Mucosa of descending colon (tissue), 3 donors: Measurements from ENCODE around the gene SYNGR1. TPM values are rescaled to one million over a fixed set of nuclear protein-coding genes. Genes with fewer than 3 reads are reported as not detected.

ENCODE experiments used
- ATAC-seq: fragments of 200-7000 bp; cut with Tn5 transposase; one replicate; pipeline ENCODE4 v1.9.1; 2020; ENCODE audit warnings: mild to moderate bottlenecking, moderate library complexity
- DNase-seq, 3 donors: peaks; one replicate each; pipeline ENCODE4 v3.0.0-alpha.2; 2020
- H3K36me3 ChIP-seq: fragments of 200-600 bp; one replicate; pipeline ENCODE4 v1.8.0; 2021; ENCODE audit warnings: low read depth, mild to moderate bottlenecking
- H3K4me1 ChIP-seq: fragments of 200-600 bp; one replicate; pipeline ENCODE4 v1.8.0; 2021; ENCODE audit warnings: low read depth, mild to moderate bottlenecking
- H3K4me3 ChIP-seq: fragments of 200-600 bp; one replicate; pipeline ENCODE4 v1.8.0; 2021; ENCODE audit warnings: mild to moderate bottlenecking
- H3K9me3 ChIP-seq: fragments of 200-600 bp; one replicate; pipeline ENCODE4 v1.8.0; 2021; ENCODE audit warnings: mild to moderate bottlenecking
- intact Hi-C, 2 donors: fragments of 100-400 bp; cut with DNase I in 1 of 2; cut with micrococcal nuclease in 1 of 2; formaldehyde crosslinking; loops; one replicate each; pipeline versions ENCODE4 v1.11.0 to v1.11.1; 2022; cut with DNase I, micrococcal nuclease
- long read RNA-seq, 2 donors: library from polyadenylated mRNA; unstranded; transcript quantifications; one replicate each; pipeline ENCODE4 v2.0.0, GENCODE V29; 2019 to 2021
- total RNA-seq, 3 donors: library from RNA; stranded (reverse); fragmentation: NEBNext Ultra II Directional in 2 of 3; extraction: Animal tissue kit (Norgen Biotek cat#: 25700) in 2 of 3; gene quantifications; one replicate each; pipeline versions ENCODE4 v1.2.1 to v1.2.4, GENCODE V29; 2021 to 2023
- TF ChIP-seq, protein P1 (sequence below): fragments of 200-600 bp; IDR thresholded peaks from one replicate; pipeline ENCODE4 v1.8.0; 2022; ENCODE audit warnings: antibody characterized with exemption, mild to moderate bottlenecking
- donor health status: DM: no; HTN: no; CAD: no; lungs with moderate emphysema.
- donor health status: DM: no; HTN: no; CAD: no.
- donor health status: DM: no; HTN: yes; CAD: no.

Gene SYNGR1
- 10 to 100 TPM in 1 of 3 donors, 1 to 10 TPM in 2; 1.7 to 26.5 (median 2.9) TPM for total RNA-seq
- long read RNA-seq, donor 1, full-length matches to known transcripts = 47 of 78 reads
- long read RNA-seq, donor 1, partial matches to known transcripts = 19 of 78 reads
- long read RNA-seq, donor 1, other reads (novel, unspliced or antisense) = 12 of 78 reads
- long read RNA-seq, donor 2, partial matches to known transcripts = 0 of 1 reads
- long read RNA-seq, donor 2, other reads (novel, unspliced or antisense) = 0 of 1 reads

DNA sequence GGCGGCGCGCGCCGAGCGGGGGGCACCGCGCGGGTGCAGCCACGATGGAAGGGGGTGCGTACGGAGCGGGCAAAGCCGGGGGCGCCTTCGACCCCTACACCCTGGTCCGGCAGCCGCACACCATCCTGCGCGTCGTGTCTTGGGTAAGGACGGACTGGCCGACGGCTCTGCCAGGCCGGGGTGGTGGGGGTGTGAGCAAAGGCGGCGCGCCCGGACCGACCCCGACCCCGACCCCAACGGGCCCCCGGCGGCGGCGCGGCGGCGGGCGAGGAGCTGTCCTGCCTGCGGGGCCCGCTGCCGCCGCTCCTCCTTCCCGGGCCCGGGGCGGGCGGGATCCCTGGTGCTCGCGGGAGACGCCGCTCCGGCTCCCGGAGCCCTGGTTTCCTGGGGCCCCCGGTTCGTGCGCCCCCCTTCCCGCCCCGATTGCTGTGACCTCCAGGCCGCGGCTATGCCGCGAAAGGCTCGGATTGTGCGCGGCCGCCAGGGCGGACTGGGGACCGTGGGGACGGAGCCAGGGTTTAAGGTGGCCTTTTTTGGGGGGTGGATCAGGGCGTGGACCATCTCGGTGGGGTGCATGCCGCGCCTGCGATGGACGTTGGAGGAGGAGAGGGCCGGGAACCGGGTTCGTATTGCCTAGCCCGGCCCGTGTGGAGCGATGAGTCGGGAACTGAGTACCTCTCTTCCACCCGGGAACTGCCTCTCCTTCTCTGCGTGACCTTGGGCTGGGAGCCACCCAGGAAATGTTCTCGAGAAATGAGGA is at the start of gene SYNGR1:
Gene SYNGR1, plus strand, starts transcription at position 25 of the 760 bp plus-strand sequence. Its CDS starts 20 bp downstream, at position 45.
- Histone ChIP-seq H3K9me3 (no peaks in the 10 kb centered on the region), H3K4me1 (no peaks in the 10 kb centered on the region), H3K4me3 (peak within 1 kb of the TSS; percentile 24), H3K36me3 (no peaks in the 10 kb centered on the region)
- ATAC-seq = peak; percentile 20
- intact Hi-C loops = no loop called here
- TF ChIP-seq, protein P1, sequence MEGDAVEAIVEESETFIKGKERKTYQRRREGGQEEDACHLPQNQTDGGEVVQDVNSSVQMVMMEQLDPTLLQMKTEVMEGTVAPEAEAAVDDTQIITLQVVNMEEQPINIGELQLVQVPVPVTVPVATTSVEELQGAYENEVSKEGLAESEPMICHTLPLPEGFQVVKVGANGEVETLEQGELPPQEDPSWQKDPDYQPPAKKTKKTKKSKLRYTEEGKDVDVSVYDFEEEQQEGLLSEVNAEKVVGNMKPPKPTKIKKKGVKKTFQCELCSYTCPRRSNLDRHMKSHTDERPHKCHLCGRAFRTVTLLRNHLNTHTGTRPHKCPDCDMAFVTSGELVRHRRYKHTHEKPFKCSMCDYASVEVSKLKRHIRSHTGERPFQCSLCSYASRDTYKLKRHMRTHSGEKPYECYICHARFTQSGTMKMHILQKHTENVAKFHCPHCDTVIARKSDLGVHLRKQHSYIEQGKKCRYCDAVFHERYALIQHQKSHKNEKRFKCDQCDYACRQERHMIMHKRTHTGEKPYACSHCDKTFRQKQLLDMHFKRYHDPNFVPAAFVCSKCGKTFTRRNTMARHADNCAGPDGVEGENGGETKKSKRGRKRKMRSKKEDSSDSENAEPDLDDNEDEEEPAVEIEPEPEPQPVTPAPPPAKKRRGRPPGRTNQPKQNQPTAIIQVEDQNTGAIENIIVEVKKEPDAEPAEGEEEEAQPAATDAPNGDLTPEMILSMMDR = no peak
- DNase-seq = no peak

DNA sequence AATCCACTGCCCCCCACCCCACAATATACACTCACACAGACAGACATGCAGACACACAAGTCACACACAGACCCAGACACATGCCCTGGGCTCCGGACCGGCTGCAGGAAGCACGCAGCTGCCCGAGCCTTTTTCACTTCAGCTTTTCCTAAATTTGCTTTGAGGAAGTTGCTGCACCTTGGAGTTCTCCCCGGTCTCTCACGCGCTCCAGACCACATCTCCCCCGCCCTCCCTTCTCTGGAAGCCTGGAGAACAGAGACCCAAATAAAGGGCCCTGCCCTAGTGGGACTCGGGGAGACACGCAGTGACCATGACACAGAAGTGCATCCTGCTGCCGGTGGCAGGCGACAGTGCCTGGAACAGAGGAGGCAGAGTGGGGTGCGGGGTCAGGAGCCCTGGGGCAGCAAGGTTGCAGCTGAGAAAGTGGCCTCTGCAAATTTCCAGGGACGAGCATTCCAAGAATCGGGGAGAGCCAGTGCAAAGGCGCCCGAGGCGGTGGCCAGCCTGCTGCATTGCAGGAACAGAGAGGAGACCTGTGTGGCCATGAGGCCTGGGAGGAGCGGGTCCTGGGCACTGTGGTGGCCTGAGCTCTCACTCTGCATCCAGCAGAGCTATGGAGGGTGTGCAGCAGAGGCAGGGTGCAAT is 49.5 kb upstream of the SYNGR1 start:
- H3K4me1 ChIP-seq = peaks cover 18% of the 10 kb centered on the region
- DNase-seq (peak in 1 of 3 donors; percentile 36), ATAC-seq (peak; percentile 31)
- H3K4me3 ChIP-seq = no peak overlapping the region
- H3K36me3 ChIP-seq = no peaks in the 10 kb centered on the region
- no peaks in the 10 kb centered on the region for H3K9me3 ChIP-seq
- TF ChIP-seq, protein P1 = no peak
- intact Hi-C loops = no loop called here

- intact Hi-C loops = no loop called here
- Histone ChIP-seq H3K4me3 (no peak overlapping the region), H3K36me3 (no peaks in the 10 kb centered on the region), H3K9me3 (no peaks in the 10 kb centered on the region), H3K4me1 (peaks cover 18% of the 10 kb centered on the region)
- TF ChIP-seq, protein P1 = no peak
- DNase-seq (no peak), ATAC-seq (no peak)
These were observed 48.7 kb upstream of the SYNGR1 start for GRCh38 chr22:39301108-39301507.

- intact Hi-C loops = no loop called here
- no peak for DNase-seq
- ATAC-seq = no peak
- Histone ChIP-seq H3K36me3 (no peaks in the 10 kb centered on the region), H3K9me3 (no peaks in the 10 kb centered on the region), H3K4me1 (peaks cover 18% of the 10 kb centered on the region), H3K4me3 (no peak overlapping the region)
- TF ChIP-seq, protein P1 = no peak
These were observed 47.9 kb upstream of the SYNGR1 start for GRCh38 chr22:39301926-39302325.

DNA sequence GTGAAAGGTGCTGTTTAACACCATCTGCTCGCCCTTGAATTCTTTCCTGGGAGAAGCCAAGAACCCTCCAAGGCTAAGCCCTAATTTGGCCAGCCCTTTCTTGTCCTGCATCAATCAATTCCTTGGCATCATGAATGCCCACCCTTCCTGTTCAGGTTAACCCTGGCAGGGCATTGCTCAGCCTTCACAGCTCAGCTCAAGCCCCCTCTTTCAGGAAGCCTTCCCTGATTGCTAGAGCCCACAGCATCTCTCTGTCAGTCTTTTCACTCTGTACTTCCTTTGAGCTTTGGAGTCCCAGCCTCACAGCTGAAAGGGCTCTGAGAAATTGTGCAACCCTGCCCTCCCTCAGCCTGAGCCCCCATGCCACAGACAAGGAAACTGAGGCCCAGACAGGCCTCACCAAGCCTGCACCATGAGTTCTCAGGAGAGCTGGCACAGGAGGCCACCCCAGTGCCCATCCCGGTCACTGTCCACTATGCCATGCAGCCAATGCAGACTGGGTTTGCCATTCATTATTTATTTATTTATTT is 47.3 kb upstream of the SYNGR1 start:
- ATAC-seq (no peak), DNase-seq (no peak)
- TF ChIP-seq, protein P1 = no peak
- peaks cover 14% of the 10 kb centered on the region for H3K4me1 ChIP-seq
- H3K9me3 ChIP-seq = no peaks in the 10 kb centered on the region
- no peaks in the 10 kb centered on the region for H3K36me3 ChIP-seq
- no peak overlapping the region for H3K4me3 ChIP-seq
- intact Hi-C loops = no loop called here
